GM18526 (cell line): ENCODE measurements around the gene LILRB1.

Experiments
- POLR2A ChIP-seq: IDR thresholded peaks from 3 replicates; pipeline ENCODE4 v1.6.1; 2011; ENCODE audit not compliant: insufficient read length; ENCODE audit errors: extremely low read depth

The LILRB1 gene

DNA sequence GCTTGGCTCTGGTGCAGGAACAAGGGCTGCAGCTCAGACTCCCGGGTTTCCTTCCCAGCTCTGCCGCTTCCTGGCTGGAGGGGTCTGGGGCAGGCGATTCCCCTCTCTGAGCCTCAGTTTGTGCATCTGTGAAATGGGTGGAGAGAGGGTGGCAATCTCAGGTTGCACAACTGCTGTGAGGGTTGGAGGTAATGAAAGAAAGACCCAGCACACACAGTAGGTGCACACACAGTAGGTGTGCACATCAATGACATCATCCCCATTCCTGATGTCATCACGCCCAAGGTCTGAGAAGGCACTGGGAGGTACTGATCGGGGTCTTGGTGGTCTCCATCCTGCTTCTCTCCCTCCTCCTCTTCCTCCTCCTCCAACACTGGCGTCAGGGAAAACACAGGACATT, 35.2 kb downstream of the LILRB1 start:
- no peak for TF ChIP-seq POLR2A

DNA sequence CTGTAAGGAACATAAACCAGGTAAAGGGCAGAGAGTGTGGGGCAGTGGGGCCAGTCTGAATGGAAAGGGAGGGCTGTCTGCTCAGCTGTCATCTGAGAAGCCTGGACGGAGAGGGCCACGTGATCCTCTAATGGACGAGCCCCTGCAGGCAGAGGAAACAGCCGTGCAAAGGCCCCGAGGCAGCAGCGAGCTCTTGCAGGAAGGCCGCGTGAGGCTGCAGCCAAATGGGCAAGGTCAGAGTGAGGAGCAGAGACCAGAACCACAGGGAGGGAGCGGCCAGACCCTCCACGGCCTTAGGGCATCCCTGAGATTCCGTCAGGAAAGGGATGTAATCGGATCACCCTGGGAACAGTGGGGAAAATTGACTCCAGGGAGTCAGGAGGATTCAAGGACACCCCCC, 36.9 kb downstream of the LILRB1 start:
- TF ChIP-seq POLR2A: no peak

DNA sequence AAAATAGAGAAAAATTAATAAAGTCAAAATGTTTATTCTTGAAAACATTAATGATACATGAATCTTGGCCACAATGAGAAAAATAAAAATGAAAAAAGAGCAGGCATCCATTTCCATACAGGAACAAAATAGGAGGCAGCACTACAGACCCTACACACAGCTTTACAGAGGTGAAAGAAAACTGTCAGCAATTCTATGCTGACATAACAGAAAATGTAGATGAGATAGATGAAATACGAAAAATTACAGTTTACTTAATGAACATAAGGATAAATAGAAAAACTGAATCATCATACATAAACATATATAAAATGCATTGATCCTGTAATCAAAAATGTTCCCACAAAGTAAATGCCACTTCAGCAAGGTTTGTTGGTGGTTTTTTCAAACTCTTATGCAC, 38.1 kb downstream of the LILRB1 start:
- TF ChIP-seq POLR2A: no peak

DNA sequence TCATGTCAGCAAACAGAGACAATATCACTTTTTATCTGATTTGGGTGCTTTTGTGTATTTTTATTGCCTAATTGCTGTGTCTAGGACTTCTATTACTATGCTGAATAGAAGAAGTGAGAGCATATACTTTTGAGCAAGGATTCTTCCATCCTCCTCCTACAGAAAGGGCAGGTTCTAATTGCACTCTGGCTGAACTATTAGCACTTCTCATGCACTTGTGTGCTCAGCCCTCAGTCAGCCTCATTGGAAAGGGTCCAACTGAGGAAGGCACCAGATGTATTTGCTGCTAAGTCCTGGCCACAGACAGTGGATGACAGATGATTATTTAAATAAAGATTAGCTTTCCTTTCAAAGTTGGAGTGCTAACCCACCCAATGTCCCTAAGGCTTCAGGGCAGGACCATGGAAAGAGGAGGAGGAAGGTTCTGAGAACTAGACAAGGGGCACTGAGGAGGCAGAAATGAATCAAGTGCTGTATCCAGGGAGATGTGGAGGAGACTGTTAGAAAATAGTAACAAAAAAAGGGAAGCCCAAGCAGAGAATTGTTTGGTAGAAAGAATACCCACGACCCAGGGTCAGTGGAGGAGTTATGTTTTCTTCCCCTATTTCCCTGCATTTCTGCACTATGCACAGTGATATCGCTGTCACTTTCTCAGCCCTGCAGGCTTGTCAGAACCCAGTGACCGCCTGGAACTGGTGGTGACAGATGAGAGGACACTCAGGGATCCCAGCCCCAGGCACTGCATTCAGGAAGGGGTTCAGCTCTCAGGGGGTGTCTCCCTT, 40.5 kb downstream of the LILRB1 start:
- TF ChIP-seq POLR2A: no peak

DNA sequence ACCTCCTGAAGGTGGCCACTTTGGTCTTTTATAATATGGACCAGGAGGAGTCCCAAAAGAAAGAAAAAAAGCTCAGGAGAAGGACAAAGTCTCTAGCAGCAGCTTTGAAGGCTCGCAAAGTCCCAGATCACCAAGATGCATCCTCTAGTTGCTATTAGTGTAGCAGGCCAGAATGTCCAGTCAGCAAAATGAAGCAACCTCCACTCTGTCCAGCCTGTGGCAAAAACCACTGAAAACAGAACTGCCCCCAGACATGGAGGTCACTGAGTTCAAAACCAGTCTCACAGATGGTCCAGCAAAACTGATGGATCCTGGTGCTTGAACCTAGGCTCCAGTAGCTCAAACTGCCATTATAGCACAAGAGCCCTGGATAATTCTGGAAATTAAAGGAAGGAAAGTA, 42.9 kb downstream of the LILRB1 start:
- TF ChIP-seq POLR2A: no peak

DNA sequence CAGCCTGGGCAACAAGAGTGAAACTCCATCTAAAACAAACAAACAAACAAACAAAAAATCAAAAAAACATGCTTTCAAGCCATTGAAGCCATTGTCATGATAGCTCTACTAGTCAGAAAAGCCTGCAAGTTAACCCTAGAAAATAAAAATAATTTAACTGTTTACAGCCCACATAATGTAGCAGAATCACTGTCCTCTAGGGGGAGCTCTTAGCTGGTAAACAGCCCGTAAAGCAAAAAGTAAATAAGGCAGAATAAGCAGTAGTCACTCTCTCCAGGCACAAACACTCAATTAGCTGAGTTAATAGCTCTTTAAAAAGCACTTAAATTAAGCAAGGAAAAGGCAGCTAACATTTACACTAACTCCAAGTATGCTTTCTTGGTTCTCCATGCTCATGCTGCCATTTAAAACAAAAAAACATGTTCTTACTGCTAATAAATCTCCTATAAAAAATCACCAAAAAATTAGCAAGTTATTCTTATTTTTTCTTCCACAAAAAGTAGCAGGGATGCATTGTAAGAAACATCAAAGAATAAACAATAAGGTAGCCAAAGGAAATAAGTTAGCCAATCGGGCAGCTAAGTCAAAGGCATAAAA, 43.8 kb downstream of the LILRB1 start:
- no peak for TF ChIP-seq POLR2A

DNA sequence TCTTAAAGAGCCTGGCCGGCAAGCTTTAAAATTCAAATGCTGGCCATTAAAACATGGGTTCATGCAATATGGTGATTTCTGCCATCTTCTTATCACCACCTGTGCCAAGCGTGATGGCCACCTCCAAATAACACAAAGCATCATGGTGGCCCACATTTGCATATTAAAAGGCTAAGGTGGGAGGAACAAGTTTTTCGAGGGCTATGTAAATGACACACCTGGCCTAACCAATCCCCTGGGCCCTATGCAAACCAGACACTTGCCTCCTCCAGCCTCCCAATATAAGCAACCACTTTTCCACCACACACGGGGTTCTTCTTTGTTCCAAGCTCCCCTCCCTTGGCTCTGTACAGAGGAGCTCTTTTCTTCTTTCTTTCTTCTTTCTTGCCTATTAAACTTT, 46.9 kb downstream of the LILRB1 start:
- TF ChIP-seq POLR2A: no peak

DNA sequence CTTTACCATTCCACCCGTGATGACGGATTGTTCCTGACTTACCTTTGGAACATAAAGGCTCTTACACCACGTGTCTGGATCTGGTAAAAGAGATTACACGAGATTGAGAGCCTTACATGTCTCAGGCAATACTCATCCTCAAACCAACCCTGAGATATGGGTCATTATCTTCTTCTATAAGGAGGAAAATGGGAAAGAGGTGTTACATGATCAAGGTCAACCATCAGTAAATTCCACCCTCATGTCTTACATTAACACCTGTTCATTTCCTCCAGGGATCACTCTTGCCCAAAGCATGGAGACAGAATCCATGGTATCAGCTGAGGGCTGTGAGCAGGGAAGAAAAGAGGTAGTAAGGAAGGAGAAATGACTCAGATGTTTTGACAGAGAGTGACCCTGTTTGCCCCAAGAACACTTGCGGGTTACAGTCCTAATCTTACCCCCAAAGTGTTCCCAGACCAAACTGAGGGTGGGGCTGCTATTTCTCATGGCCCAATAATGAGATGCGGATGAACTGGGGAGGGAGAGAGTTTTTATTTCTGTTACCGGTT, 52.1 kb downstream of the LILRB1 start:
- no peak for TF ChIP-seq POLR2A

DNA sequence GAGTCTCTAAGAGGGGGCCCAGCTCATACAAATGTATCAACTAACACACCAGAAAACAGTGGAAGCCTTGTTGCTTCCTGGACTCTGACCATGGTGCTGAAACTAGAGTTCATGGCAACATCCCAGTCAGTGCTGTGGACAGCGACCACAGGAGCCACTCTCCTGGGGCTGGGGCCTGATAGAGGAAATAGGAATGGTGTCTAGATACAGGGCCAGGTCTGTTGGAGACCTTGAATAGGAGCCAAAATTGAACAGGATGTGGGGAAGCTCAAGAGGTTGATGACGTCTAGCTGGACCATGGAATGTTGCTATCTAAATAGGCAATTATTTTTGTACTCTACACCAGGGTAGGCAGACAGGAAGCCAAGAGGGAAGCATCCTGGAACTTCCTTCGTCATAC, 54.2 kb downstream of the LILRB1 start:
- TF ChIP-seq POLR2A: no peak
